Upper lobe of left lung (tissue), 4 donors: ENCODE results near the gene ADAM15.

Source experiments
- EP300 ChIP-seq, 4 donors: sonication (generic); formaldehyde crosslinking; IDR thresholded peaks; one replicate each; pipeline ENCODE4 v1.5.1; 2017; ENCODE audit warnings: antibody characterized with exemption in 4 of 4, control low read depth in 2 of 4
- POLR2A ChIP-seq, 4 donors: fragments of 450-650 bp; IDR thresholded peaks; one replicate each; pipeline ENCODE4 v1.5.1; 2016 to 2017; ENCODE audit warnings: antibody characterized with exemption in 4 of 4, mild to moderate bottlenecking in 2 of 4
- TF ChIP-seq, protein P1 (sequence below), 6 experiments: fragments of 450-650 bp in 4 of 6; fragments of 200-600 bp in 2 of 6; sonication (generic) in 2 of 6; IDR thresholded peaks; one replicate each; pipeline ENCODE4 v1.5.1; 2016 to 2019; ENCODE audit warnings: antibody characterized with exemption in 6 of 6

DNA sequence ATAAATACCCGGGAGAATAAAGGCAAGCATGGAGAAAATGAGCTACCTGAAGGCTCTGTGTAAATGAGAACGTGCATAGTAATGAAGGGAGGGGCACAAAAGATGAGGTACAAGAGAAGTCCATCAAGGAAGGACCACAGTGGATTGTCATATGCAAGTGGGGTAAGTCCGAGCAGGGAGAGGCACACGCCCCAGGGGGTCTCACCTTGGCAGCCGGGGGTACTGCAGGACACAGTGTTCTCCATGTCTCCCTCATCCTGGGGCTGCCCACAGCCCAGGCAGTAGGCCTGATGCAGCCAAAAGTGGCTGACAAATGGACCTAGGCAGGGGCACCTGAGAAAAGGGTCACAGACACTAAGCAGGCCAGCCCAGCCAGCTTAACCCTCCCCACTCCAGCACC is 27.5 kb upstream of the ADAM15 start:
- TF ChIP-seq, protein P1, sequence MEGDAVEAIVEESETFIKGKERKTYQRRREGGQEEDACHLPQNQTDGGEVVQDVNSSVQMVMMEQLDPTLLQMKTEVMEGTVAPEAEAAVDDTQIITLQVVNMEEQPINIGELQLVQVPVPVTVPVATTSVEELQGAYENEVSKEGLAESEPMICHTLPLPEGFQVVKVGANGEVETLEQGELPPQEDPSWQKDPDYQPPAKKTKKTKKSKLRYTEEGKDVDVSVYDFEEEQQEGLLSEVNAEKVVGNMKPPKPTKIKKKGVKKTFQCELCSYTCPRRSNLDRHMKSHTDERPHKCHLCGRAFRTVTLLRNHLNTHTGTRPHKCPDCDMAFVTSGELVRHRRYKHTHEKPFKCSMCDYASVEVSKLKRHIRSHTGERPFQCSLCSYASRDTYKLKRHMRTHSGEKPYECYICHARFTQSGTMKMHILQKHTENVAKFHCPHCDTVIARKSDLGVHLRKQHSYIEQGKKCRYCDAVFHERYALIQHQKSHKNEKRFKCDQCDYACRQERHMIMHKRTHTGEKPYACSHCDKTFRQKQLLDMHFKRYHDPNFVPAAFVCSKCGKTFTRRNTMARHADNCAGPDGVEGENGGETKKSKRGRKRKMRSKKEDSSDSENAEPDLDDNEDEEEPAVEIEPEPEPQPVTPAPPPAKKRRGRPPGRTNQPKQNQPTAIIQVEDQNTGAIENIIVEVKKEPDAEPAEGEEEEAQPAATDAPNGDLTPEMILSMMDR (IDR thresholded peaks at IDR 0.05): no peak
- TF ChIP-seq POLR2A (IDR thresholded peaks at IDR 0.05) (no peak), EP300 (IDR thresholded peaks at IDR 0.05) (no peak)
